Fibroblast of peridontal ligament (primary cell): ENCODE data around the gene GPR39.
"Not testable (repeated sequence)": the region's sequence is repeated elsewhere in the genome, so short reads cannot be mapped to it uniquely, and the experiment has no call there.

ENCODE experiments used
- DNase-seq: peaks from one replicate; pipeline ENCODE4 v3.0.0-alpha.2; 2010; ENCODE audit errors: extremely low read depth

Gene GPR39

GRCh38 chr2:132416723-132417395 lies at the start of gene GPR39:
Gene GPR39, plus strand, starts transcription at chr2:132416805.
- DNase-seq, result no peak

DNA sequence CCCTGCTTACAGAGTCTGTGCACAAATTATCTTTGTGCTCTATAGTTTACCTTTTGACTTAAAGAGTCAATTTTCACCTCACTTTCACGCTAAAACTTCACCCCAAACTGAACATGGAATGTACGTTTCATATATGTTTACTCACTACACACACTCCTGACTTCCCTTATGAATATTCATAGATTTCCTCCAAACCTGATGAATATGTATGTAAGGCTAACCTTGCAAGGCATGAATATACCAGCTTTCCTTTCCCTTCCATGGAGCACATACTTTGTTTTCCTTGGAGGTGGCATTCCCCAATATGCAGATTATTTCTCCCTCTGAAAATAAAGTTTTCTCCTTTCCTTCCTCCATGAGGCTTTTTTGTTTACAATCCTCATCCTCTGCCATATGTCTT lies 48.4 kb upstream of the GPR39 start:
- DNase-seq, result no peak

- DNase-seq, result no peak
Measured at GRCh38 chr2:132372276-132372675, 44.3 kb upstream of the GPR39 start.

- peak; percentile 3 for DNase-seq
Measured at GRCh38 chr2:132373391-132374135, 43.0 kb upstream of the GPR39 start.

DNA sequence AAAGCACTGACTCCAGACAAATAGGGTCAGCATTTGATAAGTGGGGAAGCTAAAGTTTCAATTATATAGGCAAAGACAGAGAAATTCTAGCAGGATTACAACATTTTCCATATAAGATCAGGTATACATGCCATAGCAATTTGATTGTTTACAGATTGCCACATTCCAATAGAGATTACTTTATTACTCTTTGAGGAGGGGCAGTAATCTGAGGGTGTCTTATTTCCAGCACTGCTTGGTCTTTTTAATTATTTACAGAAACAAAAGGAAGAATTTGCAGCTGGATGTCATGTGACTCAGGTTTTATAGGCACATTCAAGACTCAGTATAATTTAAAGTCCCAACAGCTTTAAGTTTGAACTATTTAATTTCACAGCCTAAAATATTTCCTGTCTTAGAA lies 42.5 kb upstream of the GPR39 start:
- DNase-seq, result no peak

DNA sequence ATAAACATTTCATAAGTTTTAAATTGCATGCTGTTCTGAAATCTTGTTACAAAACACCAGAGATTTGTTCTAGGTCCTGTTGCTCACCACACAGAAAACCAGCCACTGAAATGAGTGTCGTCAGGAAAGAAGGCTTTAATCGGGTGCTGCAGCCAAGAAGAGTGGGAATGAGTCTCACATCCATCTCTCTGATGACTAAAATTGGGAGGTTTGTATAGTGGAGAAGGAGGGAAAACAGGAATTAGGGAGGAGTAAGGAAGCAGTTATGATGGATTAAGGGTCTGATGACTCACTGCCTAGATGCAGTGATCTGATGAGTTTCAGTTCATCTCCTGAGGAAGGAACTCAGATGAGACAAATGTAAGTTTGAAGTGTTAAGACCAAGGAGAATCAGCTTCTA lies 42.1 kb upstream of the GPR39 start:
- DNase-seq, result peak; percentile 53

- peak; percentile 22 for DNase-seq
Measured at GRCh38 chr2:132374961-132375360, 41.6 kb upstream of the GPR39 start.

GRCh38 chr2:132381376-132381775 lies 35.2 kb upstream of the GPR39 start:
- no peak for DNase-seq

GRCh38 chr2:132383956-132384355 lies 32.6 kb upstream of the GPR39 start:
- DNase-seq, result no peak

GRCh38 chr2:132384491-132385151 lies 32.0 kb upstream of the GPR39 start:
- peak; percentile 18 for DNase-seq

DNA sequence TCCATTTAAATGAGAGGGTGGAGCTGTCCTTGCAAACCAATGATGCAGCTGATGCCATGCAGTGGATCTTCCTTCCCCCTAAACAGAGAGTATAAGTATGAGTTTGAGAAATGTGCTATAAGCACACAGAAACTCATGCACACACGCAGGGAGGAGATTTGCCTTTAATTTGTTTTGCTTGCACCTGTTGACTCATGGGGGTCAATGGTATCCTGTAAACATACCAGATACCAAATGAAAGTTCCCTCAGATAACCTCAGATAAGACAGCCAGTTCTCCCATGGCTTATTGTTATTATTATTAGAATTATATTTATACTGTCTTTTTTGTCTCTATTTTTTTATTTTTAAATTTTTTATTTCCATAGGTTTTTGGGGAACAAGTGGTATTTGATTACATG lies 29.5 kb upstream of the GPR39 start:
- no peak for DNase-seq

DNA sequence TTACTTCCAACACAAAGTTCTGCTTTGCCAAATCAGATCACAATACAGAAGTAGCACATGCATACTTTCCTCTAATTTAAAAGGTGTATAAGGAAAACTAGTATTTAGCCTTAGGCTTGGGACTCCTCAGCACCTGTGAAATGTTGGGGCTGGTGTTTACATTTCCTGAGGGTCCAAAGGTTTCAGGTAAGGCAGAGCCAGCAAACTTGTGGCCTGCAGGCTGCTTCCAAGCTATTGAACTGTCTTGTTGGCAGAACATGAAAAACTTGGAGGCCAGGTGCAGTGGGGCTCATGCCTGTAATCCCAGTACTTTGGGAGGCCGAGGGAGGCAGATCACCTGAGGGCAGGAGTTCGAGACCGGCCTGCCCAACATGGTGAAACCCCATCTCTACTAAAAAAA lies 26.5 kb upstream of the GPR39 start:
- no peak for DNase-seq

GRCh38 chr2:132391378-132391777 lies 25.2 kb upstream of the GPR39 start:
- DNase-seq, result no peak

GRCh38 chr2:132392221-132392620 lies 24.4 kb upstream of the GPR39 start:
- no peak for DNase-seq

DNA sequence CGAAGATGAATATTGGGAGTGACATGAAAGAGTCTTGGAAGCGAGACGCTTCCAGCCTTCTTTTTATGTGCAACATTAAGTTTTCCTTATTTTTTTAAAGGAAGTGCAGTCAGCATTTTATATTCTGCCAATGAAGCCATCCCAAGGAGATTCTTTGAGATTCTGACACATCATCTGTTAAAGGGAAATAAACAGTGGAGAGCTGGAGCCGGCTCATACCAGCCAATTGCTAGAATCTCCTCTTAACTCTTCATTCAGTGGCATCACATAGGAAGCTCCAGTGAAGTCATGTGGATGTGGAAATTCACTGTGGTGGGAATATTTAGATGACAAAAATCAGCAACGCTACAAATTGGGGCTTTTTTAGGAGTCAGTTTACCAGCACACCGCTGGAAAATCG lies 23.7 kb upstream of the GPR39 start:
- DNase-seq, result no peak

- not testable (repeated sequence) for DNase-seq
Measured at GRCh38 chr2:132397042-132397441, 19.6 kb upstream of the GPR39 start.

GRCh38 chr2:132400169-132400900 lies 16.3 kb upstream of the GPR39 start:
- DNase-seq, result peak; percentile 44

DNA sequence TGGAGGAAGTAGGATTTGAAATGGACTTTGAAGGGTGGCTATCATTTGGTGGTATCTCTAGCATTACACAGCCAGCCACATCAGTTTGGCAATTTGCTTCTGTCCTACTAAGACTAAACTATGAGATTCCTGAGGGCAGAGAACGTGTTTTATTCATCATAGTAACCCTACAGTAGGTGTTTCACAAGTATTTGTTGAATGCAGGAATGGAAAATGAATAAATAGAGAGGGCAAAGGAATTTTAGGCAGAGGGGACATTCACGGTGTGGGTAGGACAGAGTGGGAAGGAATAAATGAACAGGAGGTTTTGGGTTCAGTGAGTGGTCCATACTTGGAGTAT lies 15.7 kb upstream of the GPR39 start:
- no peak for DNase-seq

GRCh38 chr2:132401326-132401725 lies 15.3 kb upstream of the GPR39 start:
- no peak for DNase-seq

DNA sequence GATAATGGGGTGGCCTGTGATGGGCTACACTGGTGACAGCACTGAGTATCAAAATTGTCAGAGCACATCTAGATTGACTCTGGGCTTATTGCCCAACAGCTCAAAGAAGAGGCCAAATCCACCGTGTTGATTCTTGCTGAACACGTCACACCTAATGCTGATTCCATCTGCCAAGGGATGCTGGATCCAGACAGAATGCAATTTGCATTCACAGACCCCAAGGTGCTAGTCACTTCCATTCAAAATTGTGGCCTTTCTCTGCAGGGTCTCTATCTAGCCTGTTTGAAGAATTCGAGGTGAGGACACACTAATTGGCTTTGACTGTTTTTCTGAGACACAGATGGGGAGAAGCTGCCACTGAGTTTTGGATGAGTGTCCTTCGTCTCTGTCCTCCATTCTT lies 13.5 kb upstream of the GPR39 start:
- DNase-seq, result no peak

DNA sequence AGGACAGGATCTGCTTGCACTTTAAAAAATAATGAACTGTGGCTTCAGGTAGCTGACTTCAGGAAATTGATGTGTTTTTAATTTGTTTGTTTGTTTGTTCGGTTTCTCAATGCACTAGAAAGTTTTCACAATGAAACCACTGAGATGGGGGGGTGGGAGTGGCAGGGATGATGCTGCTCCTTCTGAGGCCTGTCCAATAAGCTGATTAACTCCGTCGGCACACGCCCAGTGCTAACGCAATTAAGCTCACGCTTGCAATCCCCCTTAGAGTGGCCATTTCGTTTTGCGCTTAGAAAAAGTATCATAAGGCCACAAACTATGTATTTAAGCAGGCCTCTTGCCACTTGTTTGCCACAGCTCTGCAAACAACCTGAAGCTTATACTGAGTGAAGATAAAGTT lies 12.5 kb upstream of the GPR39 start:
- no peak for DNase-seq

GRCh38 chr2:132407784-132408183 lies 8.8 kb upstream of the GPR39 start:
- no peak for DNase-seq
